IMR-90 (cell line): ENCODE data around the gene POU2F1.

ENCODE experiments used
- BHLHE40 ChIP-seq: fragments of 150-350 bp; IDR thresholded peaks from 2 replicates; pipeline ENCODE4 v1.6.1; 2016; ENCODE audit warnings: mild to moderate bottlenecking, low read depth, low read length
- CEBPB ChIP-seq: IDR thresholded peaks from 2 replicates; pipeline ENCODE4 v1.6.1; 2012; ENCODE audit warnings: low read depth, low read length, improper control_type of control experiment
- CHD1 ChIP-seq: IDR thresholded peaks from 2 replicates; pipeline ENCODE4 v1.6.1; 2012; ENCODE audit warnings: low read depth, low read length, improper control_type of control experiment
- MXI1 ChIP-seq: IDR thresholded peaks from 2 replicates; pipeline ENCODE4 v1.6.1; 2012; ENCODE audit warnings: low read depth, mild to moderate bottlenecking, low read length, moderate library complexity, borderline replicate concordance
- POLR2A ChIP-seq: IDR thresholded peaks from 2 replicates; pipeline ENCODE4 v1.6.1; 2012; ENCODE audit warnings: mild to moderate bottlenecking, low read depth, low read length
- RAD21 ChIP-seq: IDR thresholded peaks from 2 replicates; pipeline ENCODE4 v1.6.1; 2012; ENCODE audit warnings: low read length, improper control_type of control experiment
- RCOR1 ChIP-seq: IDR thresholded peaks from 2 replicates; pipeline ENCODE4 v1.6.1; 2012; ENCODE audit warnings: mild to moderate bottlenecking, low read length, improper control_type of control experiment; ENCODE audit not compliant: insufficient replicate concordance
- USF2 ChIP-seq: fragments of 150-350 bp; IDR thresholded peaks from 2 replicates; pipeline ENCODE4 v1.6.1; 2017; ENCODE audit warnings: mild to moderate bottlenecking, antibody characterized with exemption, low read length, low read depth
- TF ChIP-seq, protein P1 (sequence below): conservative IDR thresholded peaks from 2 replicates; pipeline ENCODE4 v1.5.1; 2012; ENCODE audit warnings: mild to moderate bottlenecking, low read depth, low read length, improper control_type of control experiment
- TF ChIP-seq, protein P2 (sequence below): fragments of 150-350 bp; IDR thresholded peaks from 2 replicates; pipeline ENCODE4 v1.6.1; 2016; ENCODE audit warnings: low read depth, mild to moderate bottlenecking, low read length, moderate library complexity, borderline replicate concordance

DNA sequence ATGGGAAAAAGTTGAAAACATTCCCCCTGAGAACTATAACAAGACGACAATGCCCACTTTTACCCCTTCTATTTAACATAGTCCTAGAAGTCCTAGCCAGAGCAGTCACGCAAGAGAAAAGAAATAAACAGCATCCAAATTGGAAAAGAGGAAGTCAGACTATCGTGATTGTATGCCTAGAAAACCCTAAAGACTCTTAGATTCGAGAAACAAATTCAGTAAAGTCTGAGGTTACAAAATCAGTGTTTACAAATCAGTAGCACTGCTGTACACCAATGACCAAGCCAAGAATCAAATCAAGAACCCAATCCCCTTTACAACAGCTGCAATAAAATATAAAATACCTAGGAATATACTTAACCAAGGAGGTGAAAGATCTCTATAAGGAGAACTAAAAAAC, 72.4 kb downstream of the POU2F1 start:
- TF ChIP-seq, protein P1, sequence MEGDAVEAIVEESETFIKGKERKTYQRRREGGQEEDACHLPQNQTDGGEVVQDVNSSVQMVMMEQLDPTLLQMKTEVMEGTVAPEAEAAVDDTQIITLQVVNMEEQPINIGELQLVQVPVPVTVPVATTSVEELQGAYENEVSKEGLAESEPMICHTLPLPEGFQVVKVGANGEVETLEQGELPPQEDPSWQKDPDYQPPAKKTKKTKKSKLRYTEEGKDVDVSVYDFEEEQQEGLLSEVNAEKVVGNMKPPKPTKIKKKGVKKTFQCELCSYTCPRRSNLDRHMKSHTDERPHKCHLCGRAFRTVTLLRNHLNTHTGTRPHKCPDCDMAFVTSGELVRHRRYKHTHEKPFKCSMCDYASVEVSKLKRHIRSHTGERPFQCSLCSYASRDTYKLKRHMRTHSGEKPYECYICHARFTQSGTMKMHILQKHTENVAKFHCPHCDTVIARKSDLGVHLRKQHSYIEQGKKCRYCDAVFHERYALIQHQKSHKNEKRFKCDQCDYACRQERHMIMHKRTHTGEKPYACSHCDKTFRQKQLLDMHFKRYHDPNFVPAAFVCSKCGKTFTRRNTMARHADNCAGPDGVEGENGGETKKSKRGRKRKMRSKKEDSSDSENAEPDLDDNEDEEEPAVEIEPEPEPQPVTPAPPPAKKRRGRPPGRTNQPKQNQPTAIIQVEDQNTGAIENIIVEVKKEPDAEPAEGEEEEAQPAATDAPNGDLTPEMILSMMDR: no peak
- TF ChIP-seq POLR2A: no peak
- no peak for TF ChIP-seq CEBPB
- TF ChIP-seq BHLHE40: no peak
- no peak for TF ChIP-seq RCOR1
- no peak for TF ChIP-seq RAD21
- TF ChIP-seq MXI1: no peak
- TF ChIP-seq, protein P2, sequence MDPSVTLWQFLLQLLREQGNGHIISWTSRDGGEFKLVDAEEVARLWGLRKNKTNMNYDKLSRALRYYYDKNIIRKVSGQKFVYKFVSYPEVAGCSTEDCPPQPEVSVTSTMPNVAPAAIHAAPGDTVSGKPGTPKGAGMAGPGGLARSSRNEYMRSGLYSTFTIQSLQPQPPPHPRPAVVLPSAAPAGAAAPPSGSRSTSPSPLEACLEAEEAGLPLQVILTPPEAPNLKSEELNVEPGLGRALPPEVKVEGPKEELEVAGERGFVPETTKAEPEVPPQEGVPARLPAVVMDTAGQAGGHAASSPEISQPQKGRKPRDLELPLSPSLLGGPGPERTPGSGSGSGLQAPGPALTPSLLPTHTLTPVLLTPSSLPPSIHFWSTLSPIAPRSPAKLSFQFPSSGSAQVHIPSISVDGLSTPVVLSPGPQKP: no peak
- no peak for TF ChIP-seq CHD1
- no peak for TF ChIP-seq USF2
